Measurements from ENCODE around the gene ATP6V0A1. TPM values are rescaled to one million over a fixed set of nuclear protein-coding genes. Genes with fewer than 3 reads are reported as not detected.

ATP6V0A1 gene
- total RNA-seq, 1 experiment from 2014 or later: 43.8 TPM

DNA sequence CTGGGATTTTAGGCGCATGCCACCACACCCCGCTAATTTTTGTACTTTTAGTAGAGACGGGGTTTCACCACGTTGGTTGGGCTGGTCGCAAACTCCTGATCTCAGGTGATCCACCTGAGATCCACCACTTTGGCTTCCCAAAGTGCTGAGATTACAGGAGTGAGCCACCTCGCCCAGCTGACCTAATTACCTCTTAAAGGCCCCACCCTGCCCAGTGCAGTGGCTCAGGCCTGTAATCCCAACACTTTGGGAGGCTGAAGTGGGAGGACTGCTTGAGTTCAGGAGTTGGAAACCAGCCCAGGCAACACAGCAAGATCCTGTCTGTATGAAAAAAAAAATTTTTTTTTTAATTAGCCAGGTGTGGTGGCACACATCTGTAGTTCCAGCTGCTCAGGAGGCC, 100.4 kb downstream of the ATP6V0A1 start:
- no peak for DNase-seq (ENCODE audit: low read depth)

DNA sequence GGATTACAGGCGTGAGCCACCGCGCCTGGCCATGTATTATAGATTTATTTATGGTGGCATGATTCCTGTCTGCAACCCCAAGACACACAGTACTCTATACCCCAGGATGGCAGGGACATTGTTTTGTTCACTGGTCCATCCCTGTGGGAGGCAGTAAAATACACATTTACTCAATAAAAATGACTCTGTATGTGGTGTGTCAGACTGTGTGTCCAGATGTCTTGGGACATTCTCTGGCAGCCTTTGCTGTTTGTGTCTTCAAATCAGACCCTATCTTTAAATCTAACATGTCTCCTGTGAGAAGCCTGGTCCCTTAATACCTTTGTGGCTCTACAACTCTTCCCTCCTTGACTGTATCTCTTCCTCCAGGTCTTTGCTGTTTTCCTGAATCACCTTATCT, 101.6 kb downstream of the ATP6V0A1 start:
- DNase-seq (ENCODE audit: low read depth): no peak

DNA sequence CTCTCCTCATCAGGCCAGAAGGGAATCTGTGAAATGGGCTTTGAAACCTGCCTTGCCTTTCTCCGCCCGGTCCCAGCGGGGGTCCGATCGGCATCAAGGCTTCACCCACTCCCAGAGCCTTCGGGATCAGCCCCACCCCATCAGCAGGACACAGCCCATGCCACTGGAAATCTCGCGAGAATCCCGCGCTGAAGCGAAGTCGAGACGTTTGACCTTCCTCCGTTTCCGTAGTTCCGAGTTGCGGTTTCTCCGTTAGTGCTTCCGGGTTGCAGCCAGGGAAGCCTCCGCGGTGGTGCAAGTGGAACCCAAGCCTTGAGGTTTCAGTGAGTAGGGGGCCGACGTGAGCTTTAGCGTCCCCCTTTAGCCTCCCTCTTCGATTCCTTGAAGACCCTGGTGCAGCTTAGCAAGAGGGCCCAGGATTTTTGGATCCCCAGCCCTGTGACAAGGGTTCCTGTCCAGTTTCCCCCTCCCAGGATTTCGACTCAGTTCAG, 103.3 kb downstream of the ATP6V0A1 start, which contains the start of gene COASY:
COASY (plus strand) TSS at position 252 of the 491 bp plus-strand sequence. CDS start 475 bp downstream, outside the sequence.
- peak; percentile 97 for DNase-seq (ENCODE audit: low read depth)

DNA sequence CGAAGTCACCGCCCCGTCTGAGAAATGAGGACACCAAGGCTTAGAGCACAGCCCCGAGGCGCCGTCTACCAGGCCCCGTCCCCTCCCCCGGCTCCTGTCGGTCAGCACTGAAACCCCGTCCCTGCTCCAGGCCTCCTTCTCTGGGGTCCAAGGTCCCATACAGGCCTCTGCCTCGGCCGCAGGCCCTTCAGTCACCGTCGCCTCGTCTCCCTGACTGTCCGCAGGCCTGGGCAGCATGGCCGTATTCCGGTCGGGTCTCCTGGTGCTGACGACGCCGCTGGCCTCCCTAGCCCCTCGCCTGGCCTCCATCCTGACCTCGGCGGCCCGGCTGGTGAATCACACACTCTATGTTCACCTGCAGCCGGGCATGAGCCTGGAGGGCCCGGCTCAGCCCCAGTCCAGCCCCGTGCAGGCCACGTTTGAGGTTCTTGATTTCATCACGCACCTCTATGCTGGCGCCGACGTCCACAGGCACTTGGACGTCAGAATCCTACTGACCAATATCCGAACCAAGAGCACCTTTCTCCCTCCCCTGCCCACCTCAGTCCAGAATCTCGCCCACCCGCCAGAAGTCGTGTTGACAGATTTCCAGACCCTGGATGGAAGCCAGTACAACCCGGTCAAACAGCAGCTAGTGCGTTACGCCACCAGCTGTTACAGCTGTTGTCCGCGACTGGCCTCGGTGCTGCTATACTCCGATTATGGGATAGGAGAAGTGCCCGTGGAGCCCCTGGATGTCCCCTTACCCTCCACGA, 103.9 kb downstream of the ATP6V0A1 start:
- DNase-seq (ENCODE audit: low read depth): peak; percentile 39

DNA sequence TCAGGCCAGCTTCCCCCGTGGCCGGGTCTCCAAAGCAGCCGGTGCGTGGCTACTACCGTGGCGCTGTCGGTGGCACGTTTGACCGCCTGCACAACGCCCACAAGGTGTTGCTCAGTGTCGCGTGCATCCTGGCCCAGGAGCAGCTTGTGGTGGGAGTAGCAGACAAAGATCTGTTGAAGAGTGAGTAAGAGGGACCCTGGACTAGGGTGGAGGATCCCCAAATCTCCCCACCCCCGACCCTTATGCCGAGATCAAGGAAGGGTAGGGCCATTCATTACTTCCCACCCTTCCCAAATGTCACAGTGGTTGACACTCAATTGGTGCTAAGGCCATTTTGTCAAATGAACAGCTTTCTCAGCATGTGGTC, 104.4 kb downstream of the ATP6V0A1 start:
- no peak for DNase-seq (ENCODE audit: low read depth)

DNA sequence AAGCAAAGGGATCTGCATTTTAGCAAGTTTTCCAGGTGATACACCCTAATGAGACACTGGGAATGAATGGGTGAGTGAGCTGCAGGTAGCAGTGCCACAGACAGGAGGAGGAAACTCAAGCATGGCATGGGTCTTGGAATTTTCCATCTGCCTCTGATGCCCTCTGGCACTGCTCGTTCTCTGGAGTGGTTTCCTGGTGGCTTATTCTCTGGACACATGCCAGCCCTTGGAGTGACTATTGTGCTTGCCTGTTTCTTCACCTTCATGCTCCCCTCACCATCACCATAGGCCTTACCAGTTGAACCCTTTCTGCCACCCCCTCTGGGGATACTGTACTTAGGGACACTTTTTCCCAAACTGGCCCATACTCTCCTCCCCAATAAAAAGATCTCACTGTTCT, 104.9 kb downstream of the ATP6V0A1 start:
- peak; percentile 35 for DNase-seq (ENCODE audit: low read depth)

DNA sequence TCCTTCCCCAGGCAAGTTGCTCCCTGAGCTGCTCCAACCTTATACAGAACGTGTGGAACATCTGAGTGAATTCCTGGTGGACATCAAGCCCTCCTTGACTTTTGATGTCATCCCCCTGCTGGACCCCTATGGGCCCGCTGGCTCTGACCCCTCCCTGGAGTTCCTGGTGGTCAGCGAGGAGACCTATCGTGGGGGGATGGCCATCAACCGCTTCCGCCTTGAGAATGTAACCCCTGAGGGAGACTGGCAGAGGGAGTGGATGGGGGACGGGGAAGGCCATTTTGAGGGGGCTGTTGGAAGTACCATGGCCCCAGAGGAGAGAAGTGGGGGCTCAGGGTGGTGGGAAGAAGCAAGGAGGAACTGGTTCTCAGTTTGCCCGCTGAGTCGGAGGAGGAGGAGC, 105.3 kb downstream of the ATP6V0A1 start:
- no peak for DNase-seq (ENCODE audit: low read depth)

DNA sequence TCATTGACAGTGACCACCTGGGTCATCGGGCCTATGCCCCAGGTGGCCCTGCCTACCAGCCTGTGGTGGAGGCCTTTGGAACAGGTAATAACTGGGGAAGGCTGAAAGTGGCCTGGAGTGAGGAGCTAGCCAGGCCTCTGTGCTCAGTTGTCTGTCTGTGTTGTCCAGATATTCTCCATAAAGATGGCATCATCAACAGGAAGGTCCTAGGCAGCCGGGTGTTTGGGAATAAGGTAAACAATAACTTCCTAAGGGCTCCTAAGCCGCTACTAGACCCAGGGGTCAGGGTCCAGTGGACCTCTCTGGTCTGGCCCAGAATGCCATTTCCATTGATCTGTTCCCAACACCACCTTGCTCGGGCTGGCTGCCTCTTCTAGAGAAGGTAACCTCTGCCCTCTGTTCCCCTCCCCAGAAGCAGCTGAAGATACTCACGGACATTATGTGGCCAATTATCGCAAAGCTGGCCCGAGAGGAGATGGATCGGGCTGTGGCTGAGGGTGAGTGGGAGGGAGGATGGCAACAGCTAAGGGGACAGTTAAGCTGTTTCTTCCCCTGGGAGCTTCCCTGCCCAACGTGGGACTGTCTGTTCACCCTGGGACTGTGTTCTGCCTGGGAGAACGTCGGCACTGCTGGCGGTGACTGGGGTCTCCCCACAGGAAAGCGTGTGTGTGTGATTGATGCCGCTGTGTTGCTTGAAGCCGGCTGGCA, 106.3 kb downstream of the ATP6V0A1 start:
- DNase-seq (ENCODE audit: low read depth): no peak

DNA sequence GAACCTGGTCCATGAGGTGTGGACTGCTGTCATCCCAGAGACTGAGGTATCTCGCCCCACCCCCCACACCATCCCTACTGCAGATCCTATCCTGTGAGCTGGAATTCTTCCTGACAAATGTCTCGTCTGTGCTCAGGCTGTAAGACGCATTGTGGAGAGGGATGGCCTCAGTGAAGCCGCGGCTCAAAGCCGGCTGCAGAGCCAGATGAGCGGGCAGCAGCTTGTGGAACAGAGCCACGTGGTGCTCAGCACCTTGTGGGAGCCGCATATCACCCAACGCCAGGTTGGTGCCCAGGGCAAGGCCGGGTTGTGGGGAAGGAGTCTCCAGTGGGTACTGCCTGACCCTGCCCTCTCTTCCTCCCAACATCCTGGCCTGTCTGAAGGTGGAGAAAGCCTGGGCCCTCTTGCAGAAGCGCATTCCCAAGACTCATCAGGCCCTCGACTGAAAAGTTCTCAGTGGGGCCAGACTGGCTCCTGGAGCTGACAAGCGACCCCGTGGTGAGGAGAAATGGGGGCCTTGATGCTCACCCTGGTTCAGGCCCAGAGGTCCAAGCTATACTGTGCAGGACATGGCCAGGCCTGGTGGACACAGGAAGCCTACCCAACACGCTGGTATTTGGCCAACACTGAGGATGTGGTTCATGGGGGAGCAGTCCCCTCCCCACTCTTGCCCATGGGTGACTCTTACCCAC, 107.0 kb downstream of the ATP6V0A1 start:
- no peak for DNase-seq (ENCODE audit: low read depth)

DNA sequence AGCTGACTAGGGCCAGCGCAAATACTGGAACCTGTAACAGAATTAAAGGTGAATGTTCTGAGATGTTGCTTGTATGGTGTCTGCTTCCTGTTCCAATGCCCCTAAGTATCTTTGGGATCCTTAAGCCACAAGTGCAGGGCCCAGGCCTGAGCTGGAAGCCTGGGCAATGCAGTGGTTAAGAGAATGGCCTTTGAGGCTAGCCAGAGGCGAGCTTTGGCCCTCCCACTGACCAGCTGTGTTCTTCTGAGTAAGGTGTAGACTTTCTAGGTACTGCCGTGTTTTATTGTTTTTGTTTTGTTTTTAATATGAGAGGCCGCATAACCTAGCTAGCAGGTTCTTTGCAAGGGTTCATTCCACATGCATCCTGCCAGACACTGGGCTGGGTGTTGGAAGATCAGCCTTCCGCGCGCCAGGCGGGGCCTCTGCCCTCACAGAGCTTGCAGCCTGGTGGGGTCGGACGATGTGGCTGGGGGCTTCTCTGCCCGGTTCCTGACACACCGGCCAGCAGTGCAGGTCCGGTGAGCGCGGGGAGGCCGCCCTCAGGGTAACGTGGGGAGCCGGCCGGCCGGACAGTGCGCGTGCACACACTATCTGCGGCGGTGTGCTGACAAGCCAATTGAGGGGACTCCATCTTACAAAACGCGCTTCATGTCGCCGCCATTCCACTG, 107.7 kb downstream of the ATP6V0A1 start:
- DNase-seq (ENCODE audit: low read depth): no peak

DNA sequence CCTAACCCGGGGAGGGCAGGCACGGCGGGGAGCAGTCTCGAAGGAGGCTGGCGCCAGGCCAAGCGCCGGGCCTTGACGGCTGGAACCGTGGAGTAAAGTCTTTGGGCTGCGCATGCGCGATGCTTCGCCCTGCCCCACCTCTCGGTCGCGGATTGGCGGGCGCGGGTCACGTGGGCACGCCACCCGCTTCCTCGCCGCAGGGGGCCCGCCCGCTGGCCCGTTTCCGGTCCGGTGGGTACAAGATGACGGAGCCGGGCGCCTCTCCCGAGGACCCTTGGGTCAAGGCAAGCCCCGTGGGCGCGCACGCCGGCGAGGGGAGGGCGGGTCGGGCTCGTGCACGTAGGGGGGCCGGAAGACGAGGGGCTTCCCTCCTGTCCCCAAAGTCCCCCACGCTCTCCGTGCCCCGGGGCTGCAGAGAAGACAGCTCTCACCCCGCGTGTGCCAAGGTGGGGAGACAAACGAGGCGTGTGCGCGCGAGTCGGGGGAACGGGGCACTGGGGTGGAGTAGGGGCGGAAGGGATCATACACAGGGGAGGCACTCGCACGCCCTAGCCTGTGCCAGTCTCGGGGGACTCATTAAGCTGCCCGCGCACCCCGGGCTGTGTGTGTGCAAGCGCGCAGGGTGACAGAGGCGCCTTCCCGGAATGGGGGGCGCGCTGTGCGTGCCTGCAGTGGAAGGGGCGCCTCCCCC, 108.3 kb downstream of the ATP6V0A1 start, which contains the start of gene MLX:
MLX (plus strand) TSS at position 218 of the 691 bp plus-strand sequence; CDS start at position 243, 25 bp downstream.
- peak; percentile 86 for DNase-seq (ENCODE audit: low read depth)

DNA sequence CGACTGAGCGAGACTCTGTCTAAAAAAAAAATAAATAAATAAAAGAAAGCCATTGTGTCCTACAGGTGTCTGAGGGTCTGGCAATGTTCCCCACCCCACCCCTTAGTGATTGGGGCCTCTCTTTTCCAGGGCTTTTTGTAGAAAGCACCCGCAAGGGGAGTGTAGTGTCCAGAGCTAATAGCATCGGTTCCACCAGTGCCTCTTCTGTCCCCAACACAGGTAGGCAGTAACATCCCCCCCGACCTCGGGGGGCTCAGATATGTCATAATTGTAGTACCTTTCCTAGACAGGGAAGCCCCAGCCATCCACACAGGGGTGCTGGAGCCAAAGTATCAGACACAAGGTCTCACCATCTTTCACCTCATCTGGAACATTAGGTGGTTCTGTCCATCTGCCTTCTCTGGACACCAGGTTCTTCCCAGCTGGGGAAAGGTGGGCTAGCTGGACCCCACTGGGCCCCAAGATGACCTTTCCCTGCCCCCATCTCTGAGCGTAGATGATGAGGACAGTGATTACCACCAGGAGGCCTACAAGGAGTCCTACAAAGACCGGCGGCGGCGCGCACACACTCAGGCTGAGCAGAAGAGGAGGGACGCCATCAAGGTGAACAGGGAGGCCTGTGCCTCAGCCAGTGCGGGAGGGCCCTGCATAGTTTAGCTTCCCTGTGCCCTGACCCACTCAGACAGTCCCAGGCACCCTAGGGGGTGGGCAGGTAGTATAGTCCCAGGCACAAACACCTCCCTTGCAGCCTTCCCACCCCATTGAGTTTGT, 109.8 kb downstream of the ATP6V0A1 start:
- no peak for DNase-seq (ENCODE audit: low read depth)

DNA sequence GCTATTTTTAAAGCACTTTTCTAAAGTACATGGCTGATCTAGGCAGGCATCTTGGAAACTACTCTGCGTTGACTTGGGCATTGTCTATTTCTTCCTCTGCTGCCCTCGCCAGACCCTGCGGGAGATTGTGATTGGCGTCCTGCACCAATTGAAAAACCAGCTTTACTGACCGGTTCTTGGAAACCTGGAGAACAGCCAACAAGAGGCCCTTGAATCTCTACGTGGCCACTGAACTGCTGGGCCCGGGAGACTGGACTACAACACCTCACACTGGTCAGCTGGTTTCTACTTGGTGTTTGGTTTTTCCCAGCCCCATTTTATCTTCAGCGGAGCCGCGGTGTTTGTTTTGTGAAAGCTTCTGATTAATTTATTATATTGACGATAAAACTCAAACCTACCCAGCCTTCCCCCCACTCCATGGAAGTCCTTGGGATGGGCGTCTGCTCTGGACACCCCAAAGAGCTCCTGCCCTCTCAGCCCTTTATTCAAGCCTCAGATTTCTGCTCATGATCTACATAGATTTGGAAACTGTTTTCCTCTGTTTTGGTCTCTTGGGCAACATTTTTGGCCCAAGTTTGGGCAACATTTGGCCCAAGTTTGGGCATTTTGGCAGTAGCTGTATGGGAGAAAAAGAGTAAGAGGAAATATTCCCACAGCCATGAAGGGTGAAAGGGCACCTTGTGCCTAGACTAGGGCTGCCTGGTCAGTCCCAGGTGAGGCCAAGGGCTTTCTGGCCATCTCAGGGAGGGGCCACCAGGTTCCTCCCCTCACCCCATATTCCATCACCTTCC, 113.0 kb downstream of the ATP6V0A1 start:
- no peak for DNase-seq (ENCODE audit: low read depth)

Other genes with a start within 250 kb of the ATP6V0A1 start
- 12.6 and 14.2 TPM in 2 replicates for gene STAT5B, start 182.5 kb upstream of the ATP6V0A1 start, total RNA-seq (2014; rRNA removed)
- 4.5 and 5.2 TPM in 2 replicates for gene STAT5A, start 170.4 kb upstream of the ATP6V0A1 start, total RNA-seq (2014; rRNA removed)
- 52.9 and 60.3 TPM in 2 replicates for gene STAT3, start 70.4 kb upstream of the ATP6V0A1 start, total RNA-seq (2014; rRNA removed)
- gene CAVIN1, start 35.6 kb upstream of the ATP6V0A1 start, total RNA-seq (2014; rRNA removed): 308 and 325 TPM in 2 replicates
- gene NAGLU, start 77.4 kb downstream of the ATP6V0A1 start, total RNA-seq (2014; rRNA removed): 94.8 and 97.0 TPM in 2 replicates
- 0.26 and 0.34 TPM in 2 replicates for gene HSD17B1, start 94.0 kb downstream of the ATP6V0A1 start, total RNA-seq (2014; rRNA removed)
- gene COASY, start 103.3 kb downstream of the ATP6V0A1 start, total RNA-seq (2014; rRNA removed): 25.8 and 31.7 TPM in 2 replicates
- gene MLX, start 108.2 kb downstream of the ATP6V0A1 start, total RNA-seq (2014; rRNA removed): 43.5 and 50.9 TPM in 2 replicates
- 23.2 and 32.4 TPM in 2 replicates for gene PSMC3IP, start 118.9 kb downstream of the ATP6V0A1 start, total RNA-seq (2014; rRNA removed)
- gene RETREG3, start 150.5 kb downstream of the ATP6V0A1 start, total RNA-seq (2014; rRNA removed): 33.2 and 35.5 TPM in 2 replicates
- gene TUBG1, start 150.8 kb downstream of the ATP6V0A1 start, total RNA-seq (2014; rRNA removed): 144 and 154 TPM in 2 replicates
- 30.7 and 35.4 TPM in 2 replicates for gene TUBG2, start 200.4 kb downstream of the ATP6V0A1 start, total RNA-seq (2014; rRNA removed)
- gene PLEKHH3, start 218.1 kb downstream of the ATP6V0A1 start, total RNA-seq (2014; rRNA removed): 18.7 and 20.4 TPM in 2 replicates
- 0.58 and 1.0 TPM in 2 replicates for gene CCR10, start 223.0 kb downstream of the ATP6V0A1 start, total RNA-seq (2014; rRNA removed)
- gene CNTNAP1, start 223.7 kb downstream of the ATP6V0A1 start, total RNA-seq (2014; rRNA removed): 7.1 and 9.0 TPM in 2 replicates

All from LHCN-M2 (cell line).